HL-60 (cell line): Measurements from ENCODE around the gene IL25.

Source experiments
- POLR2AphosphoS5 ChIP-seq: IDR thresholded peaks from 2 replicates; pipeline ENCODE4 v1.6.1; 2012; ENCODE audit warnings: low read depth
- TF ChIP-seq, protein P1 (sequence below): IDR thresholded peaks from one replicate; pipeline ENCODE4 v1.5.1; 2011; ENCODE audit warnings: low read length, control low read depth, inconsistent platforms; ENCODE audit not compliant: insufficient read depth
- TF ChIP-seq, protein P2 (sequence below): IDR thresholded peaks from 2 replicates; pipeline ENCODE4 v1.6.1; 2012; ENCODE audit warnings: low read depth; ENCODE audit not compliant: insufficient replicate concordance

DNA sequence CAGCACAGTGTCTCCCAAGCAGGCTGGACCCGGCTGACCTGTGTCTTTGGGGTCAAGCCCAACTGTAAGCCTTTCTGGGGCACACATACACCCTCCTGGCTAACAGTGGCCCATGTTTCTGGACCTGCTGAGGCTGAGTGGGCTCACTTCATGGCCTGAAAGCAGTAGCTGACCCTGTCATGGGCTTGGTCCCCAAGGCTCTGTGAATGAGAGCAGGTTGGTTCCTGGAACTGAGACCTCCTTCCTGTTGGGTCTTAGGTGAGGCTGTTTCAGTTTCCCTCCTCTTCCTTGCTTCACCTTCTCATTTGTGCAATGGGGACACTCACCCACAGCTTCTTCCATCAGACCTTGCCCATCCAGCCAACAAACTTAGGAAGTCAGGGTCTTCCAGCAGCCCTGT is 744 bp upstream of the IL25 start:
- TF ChIP-seq, protein P1, sequence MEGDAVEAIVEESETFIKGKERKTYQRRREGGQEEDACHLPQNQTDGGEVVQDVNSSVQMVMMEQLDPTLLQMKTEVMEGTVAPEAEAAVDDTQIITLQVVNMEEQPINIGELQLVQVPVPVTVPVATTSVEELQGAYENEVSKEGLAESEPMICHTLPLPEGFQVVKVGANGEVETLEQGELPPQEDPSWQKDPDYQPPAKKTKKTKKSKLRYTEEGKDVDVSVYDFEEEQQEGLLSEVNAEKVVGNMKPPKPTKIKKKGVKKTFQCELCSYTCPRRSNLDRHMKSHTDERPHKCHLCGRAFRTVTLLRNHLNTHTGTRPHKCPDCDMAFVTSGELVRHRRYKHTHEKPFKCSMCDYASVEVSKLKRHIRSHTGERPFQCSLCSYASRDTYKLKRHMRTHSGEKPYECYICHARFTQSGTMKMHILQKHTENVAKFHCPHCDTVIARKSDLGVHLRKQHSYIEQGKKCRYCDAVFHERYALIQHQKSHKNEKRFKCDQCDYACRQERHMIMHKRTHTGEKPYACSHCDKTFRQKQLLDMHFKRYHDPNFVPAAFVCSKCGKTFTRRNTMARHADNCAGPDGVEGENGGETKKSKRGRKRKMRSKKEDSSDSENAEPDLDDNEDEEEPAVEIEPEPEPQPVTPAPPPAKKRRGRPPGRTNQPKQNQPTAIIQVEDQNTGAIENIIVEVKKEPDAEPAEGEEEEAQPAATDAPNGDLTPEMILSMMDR = no peak
- no peak for TF ChIP-seq POLR2AphosphoS5
- TF ChIP-seq, protein P2, sequence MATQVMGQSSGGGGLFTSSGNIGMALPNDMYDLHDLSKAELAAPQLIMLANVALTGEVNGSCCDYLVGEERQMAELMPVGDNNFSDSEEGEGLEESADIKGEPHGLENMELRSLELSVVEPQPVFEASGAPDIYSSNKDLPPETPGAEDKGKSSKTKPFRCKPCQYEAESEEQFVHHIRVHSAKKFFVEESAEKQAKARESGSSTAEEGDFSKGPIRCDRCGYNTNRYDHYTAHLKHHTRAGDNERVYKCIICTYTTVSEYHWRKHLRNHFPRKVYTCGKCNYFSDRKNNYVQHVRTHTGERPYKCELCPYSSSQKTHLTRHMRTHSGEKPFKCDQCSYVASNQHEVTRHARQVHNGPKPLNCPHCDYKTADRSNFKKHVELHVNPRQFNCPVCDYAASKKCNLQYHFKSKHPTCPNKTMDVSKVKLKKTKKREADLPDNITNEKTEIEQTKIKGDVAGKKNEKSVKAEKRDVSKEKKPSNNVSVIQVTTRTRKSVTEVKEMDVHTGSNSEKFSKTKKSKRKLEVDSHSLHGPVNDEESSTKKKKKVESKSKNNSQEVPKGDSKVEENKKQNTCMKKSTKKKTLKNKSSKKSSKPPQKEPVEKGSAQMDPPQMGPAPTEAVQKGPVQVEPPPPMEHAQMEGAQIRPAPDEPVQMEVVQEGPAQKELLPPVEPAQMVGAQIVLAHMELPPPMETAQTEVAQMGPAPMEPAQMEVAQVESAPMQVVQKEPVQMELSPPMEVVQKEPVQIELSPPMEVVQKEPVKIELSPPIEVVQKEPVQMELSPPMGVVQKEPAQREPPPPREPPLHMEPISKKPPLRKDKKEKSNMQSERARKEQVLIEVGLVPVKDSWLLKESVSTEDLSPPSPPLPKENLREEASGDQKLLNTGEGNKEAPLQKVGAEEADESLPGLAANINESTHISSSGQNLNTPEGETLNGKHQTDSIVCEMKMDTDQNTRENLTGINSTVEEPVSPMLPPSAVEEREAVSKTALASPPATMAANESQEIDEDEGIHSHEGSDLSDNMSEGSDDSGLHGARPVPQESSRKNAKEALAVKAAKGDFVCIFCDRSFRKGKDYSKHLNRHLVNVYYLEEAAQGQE = no peak
